GM23338 (cell line): Measurements from ENCODE around the gene FASTK. TPM values are rescaled to one million over a fixed set of nuclear protein-coding genes. Genes with fewer than 3 reads are reported as not detected.

Source experiments
- ATAC-seq: fragments of 200-7000 bp; cut with Tn5 transposase; 3 replicates; pipeline ENCODE4 v1.9.1; 2020
- DNase-seq: peaks from one replicate; pipeline ENCODE4 v3.0.0-alpha.2; 2015; ENCODE audit warnings: low spot score
- H2AFZ ChIP-seq: fragments of 200-600 bp; sonication (generic); 2 replicates; pipeline ENCODE4 v1.8.0; 2016; ENCODE audit warnings: antibody characterized with exemption, mild to moderate bottlenecking, moderate library complexity
- H3F3A ChIP-seq: fragments of 200-600 bp; sonication (generic); replicated peaks from 2 replicates; pipeline ENCODE4 v1.8.0; 2017; ENCODE audit warnings: antibody characterized with exemption, mixed run types, low read depth
- H3K27ac ChIP-seq: fragments of 200-600 bp; sonication (generic); 2 replicates; pipeline ENCODE4 v1.6.1; 2016; ENCODE audit warnings: low read depth
- H3K27me3 ChIP-seq: fragments of 200-600 bp; sonication (generic); 2 replicates; pipeline ENCODE4 v1.8.0; 2016; ENCODE audit warnings: mild to moderate bottlenecking, mixed run types, moderate library complexity; ENCODE audit not compliant: insufficient read depth
- H3K36me3 ChIP-seq: fragments of 200-600 bp; sonication (generic); 2 replicates; pipeline ENCODE4 v1.8.0; 2016; ENCODE audit warnings: mild to moderate bottlenecking; ENCODE audit not compliant: insufficient read depth
- H3K4me1 ChIP-seq: fragments of 200-600 bp; sonication (generic); 2 replicates; pipeline ENCODE4 v1.8.0; 2016; ENCODE audit warnings: mild to moderate bottlenecking, moderate library complexity; ENCODE audit not compliant: insufficient read depth
- H3K4me2 ChIP-seq: fragments of 200-600 bp; sonication (generic); 2 replicates; pipeline ENCODE4 v1.7.1; 2017; ENCODE audit warnings: mixed run types
- H3K4me3 ChIP-seq: fragments of 200-600 bp; sonication (generic); 2 replicates; pipeline ENCODE4 v1.6.1; 2016; ENCODE audit warnings: mixed run types
- H3K79me2 ChIP-seq: fragments of 200-600 bp; sonication (generic); replicated peaks from 2 replicates; pipeline ENCODE4 v1.8.0; 2017; ENCODE audit warnings: mild to moderate bottlenecking; ENCODE audit not compliant: insufficient read depth
- H3K9me2 ChIP-seq: fragments of 200-600 bp; sonication (generic); 2 replicates; pipeline ENCODE4 v1.8.0; 2017; ENCODE audit not compliant: insufficient read depth
- H4K20me1 ChIP-seq: fragments of 200-600 bp; sonication (generic); replicated peaks from 2 replicates; pipeline ENCODE4 v1.8.0; 2017; ENCODE audit warnings: mild to moderate bottlenecking; ENCODE audit not compliant: insufficient read depth
- H3K27ac Mint-ChIP-seq: 2 replicates; pipeline ENCODE4 v1.8.0; 2020; ENCODE audit warnings: inconsistent platforms, mild to moderate bottlenecking, moderate library complexity, mixed read lengths
- H3K27me3 Mint-ChIP-seq: 3 replicates; pipeline ENCODE4 v1.8.0; 2022; ENCODE audit warnings: low read depth, mild to moderate bottlenecking, moderate library complexity, mixed read lengths, inconsistent platforms; ENCODE audit not compliant: insufficient read depth, poor library complexity
- H3K36me3 Mint-ChIP-seq: 3 replicates; pipeline ENCODE4 v1.8.0; 2021; ENCODE audit warnings: low read depth, mild to moderate bottlenecking, inconsistent platforms, moderate library complexity, mixed read lengths
- H3K4me1 Mint-ChIP-seq: 3 replicates; pipeline ENCODE4 v1.8.0; 2020; ENCODE audit warnings: mild to moderate bottlenecking, inconsistent platforms, mixed read lengths
- H3K4me3 Mint-ChIP-seq: 3 replicates; pipeline ENCODE4 v1.8.0; 2021; ENCODE audit warnings: moderate library complexity, mild to moderate bottlenecking, inconsistent platforms, mixed read lengths
- H3K9me3 Mint-ChIP-seq: 3 replicates; pipeline ENCODE4 v1.8.0; 2020; ENCODE audit warnings: moderate library complexity, mild to moderate bottlenecking, inconsistent platforms, mixed read lengths
- CREB1 ChIP-seq: fragments of 250-450 bp; sonication (Bioruptor Pico); IDR thresholded peaks from 2 replicates; pipeline ENCODE4 v1.5.0; 2020; ENCODE audit warnings: low read depth, mild to moderate bottlenecking, moderate library complexity
- CTCF ChIP-seq, 2 experiments: fragments of 200-600 bp in 1 of 2; sonication (generic) in 1 of 2; conservative IDR thresholded peaks; 2 replicates each; pipeline versions ENCODE4 v1.5.1 to v1.6.1; 2016 to 2017; ENCODE audit warnings: antibody characterized with exemption in 2 of 2, low read depth in 2 of 2, mild to moderate bottlenecking in 2 of 2, moderate library complexity in 1 of 2
- ETS1 ChIP-seq: IDR thresholded peaks from 2 replicates; pipeline ENCODE4 v1.6.1; 2016; ENCODE audit warnings: antibody characterized with exemption
- EZH2 ChIP-seq: fragments of 200-600 bp; sonication (generic); IDR thresholded peaks from one replicate; pipeline ENCODE4 v1.8.0; 2017; ENCODE audit warnings: antibody characterized with exemption, mild to moderate bottlenecking, low read depth; ENCODE audit not compliant: unreplicated experiment
- EZH2phosphoT487 ChIP-seq: fragments of 200-600 bp; sonication (generic); IDR thresholded peaks from one replicate; pipeline ENCODE4 v1.8.1; 2018; ENCODE audit warnings: antibody characterized with exemption; ENCODE audit not compliant: unreplicated experiment
- JUNB ChIP-seq: IDR thresholded peaks from one replicate; pipeline ENCODE4 v1.6.1; 2016; ENCODE audit warnings: antibody characterized with exemption; ENCODE audit not compliant: unreplicated experiment
- NANOG ChIP-seq: IDR thresholded peaks from 2 replicates; pipeline ENCODE4 v1.6.1; 2016; ENCODE audit warnings: antibody characterized with exemption, borderline replicate concordance
- POLR2AphosphoS5 ChIP-seq: IDR thresholded peaks from 2 replicates; pipeline ENCODE4 v1.6.1; 2016; ENCODE audit warnings: antibody characterized with exemption, low read depth
- REST ChIP-seq: IDR thresholded peaks from one replicate; pipeline ENCODE4 v1.6.1; 2018; ENCODE audit warnings: antibody characterized with exemption; ENCODE audit not compliant: unreplicated experiment
- STAT1 ChIP-seq: IDR thresholded peaks from one replicate; pipeline ENCODE4 v1.6.1; 2016; ENCODE audit warnings: antibody characterized with exemption; ENCODE audit not compliant: unreplicated experiment
- ZNF114 ChIP-seq: fragments of 250-450 bp; sonication (Bioruptor Pico); IDR thresholded peaks from 2 replicates; pipeline ENCODE4 v1.5.0; 2020; ENCODE audit warnings: mild to moderate bottlenecking, moderate library complexity
- ZNF331 ChIP-seq: fragments of 250-450 bp; sonication (Bioruptor Pico); IDR thresholded peaks from 2 replicates; pipeline ENCODE4 v1.5.0; 2020; ENCODE audit warnings: low read depth, mild to moderate bottlenecking, moderate library complexity
- ZNF462 ChIP-seq: fragments of 250-450 bp; sonication (Bioruptor Pico); IDR thresholded peaks from 2 replicates; pipeline ENCODE4 v1.5.0; 2020; ENCODE audit warnings: mild to moderate bottlenecking, moderate library complexity
- polyA plus RNA-seq: library from polyadenylated mRNA; unstranded; fragments of >200 nt; fragmentation: Nextera tagmentation; extraction: Ambion mirVana; gene quantifications from 2 replicates; pipeline ENCODE4 v1.2.1, GENCODE V29; 2016
- total RNA-seq: library from RNA; depleted of rRNA; stranded (reverse); fragments of >200 nt; shearing (Covaris generic); gene quantifications from 2 replicates; pipeline ENCODE4 v1.2.3, GENCODE V29; 2014

The FASTK gene
- total and polyA plus RNA-seq, 2 experiments from 2014 or later: 37.4 to 57.4 TPM

GRCh38 chr7:151107882-151108281 lies 27.3 kb upstream of the FASTK start:
- H3K27me3 ChIP-seq: 0 out of 2 replicates have a peak, but pooled peaks cover 3% of the 10 kb centered on the region
- H3K9me2 ChIP-seq: no peaks in the 10 kb centered on the region
- peaks cover 17% of the 10 kb centered on the region; the same call in 1 of the 2 replicates for H3F3A ChIP-seq
- no peaks in the 10 kb centered on the region; the same call in 1 of the 3 replicates for H3K36me3 Mint-ChIP-seq
- H3K4me3 Mint-ChIP-seq: no peak overlapping the region
- H3K27ac ChIP-seq: no peak overlapping the region
- H3K36me3 ChIP-seq: no peaks in the 10 kb centered on the region
- H3K4me2 ChIP-seq: no peak overlapping the region
- TF ChIP-seq CREB1 (CRISPR knock-in tag) (no peak), EZH2 (no peak), JUNB (no peak), STAT1 (no peak), CTCF (conservative IDR thresholded peaks at IDR 0.05; ENCODE audit: low read depth in 2 of 2) (no peak), NANOG (no peak), ETS1 (no peak), REST (no peak), ZNF462 (no peak), EZH2phosphoT487 (no peak), ZNF331 (CRISPR knock-in tag) (no peak), POLR2AphosphoS5 (no peak), ZNF114 (no peak)
- DNase-seq (no peak), ATAC-seq (no peak)
- no peak overlapping the region for H3K4me3 ChIP-seq
- H4K20me1 ChIP-seq: peaks cover 18% of the 10 kb centered on the region
- H2AFZ ChIP-seq: no peak overlapping the region
- peaks cover 49% of the 10 kb centered on the region for H3K4me1 Mint-ChIP-seq
- no peak overlapping the region for H3K27ac Mint-ChIP-seq
- peaks cover 28% of the 10 kb centered on the region for H3K4me1 ChIP-seq
- no peaks in the 10 kb centered on the region for H3K9me3 Mint-ChIP-seq
- H3K27me3 Mint-ChIP-seq: peaks cover 8% of the 10 kb centered on the region
- H3K79me2 ChIP-seq: peaks cover 48% of the 10 kb centered on the region
